HCT116 (cell line): Measurements from ENCODE around the gene INTS14. TPM values are rescaled to one million over a fixed set of nuclear protein-coding genes. Genes with fewer than 3 reads are reported as not detected.

Source experiments
- ATAC-seq: fragments of 200-7000 bp; cut with Tn5 transposase; 2 replicates; pipeline ENCODE4 v1.9.1; 2020; ENCODE audit warnings: mild to moderate bottlenecking, moderate library complexity
- BruUV-seq: library from RNA; stranded (reverse); fragments of 400-500 nt; replicated peaks from 2 replicates; lab custom pipeline; 2021; lab: Mats Ljungman, UMichigan
- CTCF ChIA-PET: fragments of 300-600 bp; sonication (Branson Sonifier 250); formaldehyde crosslinking; loops from one replicate; lab custom pipeline; 2021; ENCODE audit warnings: antibody characterized with exemption; lab: Charles Lee
- POLR2A ChIA-PET: fragments of 300-600, 350-600 bp; sonication (Branson Sonifier 250); formaldehyde crosslinking; loops from one replicate; lab custom pipeline; 2021; ENCODE audit warnings: antibody characterized with exemption; lab: Charles Lee
- RAD21 ChIA-PET, 2 experiments: fragments of 300-600 bp; sonication (Branson Sonifier 250); formaldehyde crosslinking; loops; one replicate each; lab custom pipeline; 2023; ENCODE audit warnings: low total read pairs in 2 of 2; ENCODE audit not compliant: uncharacterized antibody in 2 of 2, unreplicated experiment in 2 of 2, low non-redundant PET in 1 of 2; lab: Charles Lee
- DNase-seq: peaks from one replicate; pipeline ENCODE4 v3.0.0-alpha.2; 2010; ENCODE audit warnings: low read depth, low spot score
- H2AFZ ChIP-seq: fragments of 200-600 bp; shearing (Covaris generic), sonication (generic); 2 replicates; pipeline ENCODE4 v1.6.1; 2017; ENCODE audit warnings: low read depth, mixed run types, mixed read lengths, antibody characterized with exemption, low read length; ENCODE audit not compliant: poor library complexity, severe bottlenecking
- H3K27ac ChIP-seq: 2 replicates; pipeline ENCODE4 v1.5.1; 2012; ENCODE audit warnings: low read depth, low read length
- H3K27me3 ChIP-seq: fragments of 200-600 bp; sonication (generic); 2 replicates; pipeline ENCODE4 v1.6.1; 2016; ENCODE audit warnings: mixed run types, low read length, mixed read lengths; ENCODE audit not compliant: insufficient read depth
- H3K36me3 ChIP-seq, 2 experiments: fragments of 200-500 bp in 1 of 2; fragments of 200-600 bp in 1 of 2; sonication (Bioruptor generic) in 1 of 2; sonication (generic) in 1 of 2; 2 replicates each; pipeline versions ENCODE4 v1.5.1 to v1.6.1; 2014 to 2016; ENCODE audit warnings: low read length in 2 of 2, inconsistent platforms in 1 of 2, mixed read lengths in 1 of 2, mixed run types in 1 of 2; ENCODE audit not compliant: insufficient read depth in 2 of 2, control insufficient read depth in 1 of 2
- H3K4me1 ChIP-seq, 2 experiments: fragments of 200-600 bp in 1 of 2; sonication (generic) in 1 of 2; 2 replicates each; pipeline versions ENCODE4 v1.5.1 to v1.6.1; 2012 to 2017; ENCODE audit warnings: low read length in 2 of 2, inconsistent platforms in 1 of 2, mild to moderate bottlenecking in 1 of 2, mixed read lengths in 1 of 2, mixed run types in 1 of 2, moderate library complexity in 1 of 2; ENCODE audit not compliant: insufficient read depth in 2 of 2, control insufficient read depth in 1 of 2
- H3K4me2 ChIP-seq: fragments of 200-600 bp; sonication (generic); 2 replicates; pipeline ENCODE4 v1.6.1; 2017; ENCODE audit warnings: mixed run types, low read length, mixed read lengths
- H3K4me3 ChIP-seq, 2 experiments: fragments of 200-600 bp in 1 of 2; sonication (generic) in 1 of 2; replicated peaks in 1 of 2; 2 replicates each; pipeline ENCODE4 v1.5.1; 2011 to 2016; ENCODE audit warnings: low read length in 2 of 2, control low read depth in 1 of 2, low read depth in 1 of 2, mild to moderate bottlenecking in 1 of 2, mixed read lengths in 1 of 2, mixed run types in 1 of 2
- H3K79me2 ChIP-seq: fragments of 200-600 bp; sonication (generic); 2 replicates; pipeline ENCODE4 v1.6.1; 2017; ENCODE audit warnings: mild to moderate bottlenecking, mixed run types, low read length, moderate library complexity, mixed read lengths; ENCODE audit not compliant: insufficient read depth
- H3K9ac ChIP-seq: fragments of 200-600 bp; sonication (generic); 2 replicates; pipeline ENCODE4 v1.6.1; 2016; ENCODE audit warnings: low read length, mixed read lengths
- H3K9me2 ChIP-seq: fragments of 200-600 bp; sonication (generic), shearing (Covaris generic); 2 replicates; pipeline ENCODE4 v1.6.1; 2017; ENCODE audit warnings: mixed run types, mild to moderate bottlenecking, moderate library complexity; ENCODE audit not compliant: insufficient read depth
- H3K9me3 ChIP-seq, 2 experiments: fragments of 200-500 bp in 1 of 2; fragments of 200-600 bp in 1 of 2; sonication (Bioruptor generic) in 1 of 2; sonication (generic) in 1 of 2; 2 replicates each; pipeline ENCODE4 v1.6.1; 2014 to 2017; ENCODE audit warnings: low read length in 2 of 2, mixed read lengths in 2 of 2, inconsistent platforms in 1 of 2, low read depth in 1 of 2, mild to moderate bottlenecking in 1 of 2, mixed run types in 1 of 2, moderate library complexity in 1 of 2; ENCODE audit not compliant: control insufficient read depth in 1 of 2, insufficient read depth in 1 of 2
- H4K20me1 ChIP-seq: fragments of 200-600 bp; sonication (generic), shearing (Covaris generic); 2 replicates; pipeline ENCODE4 v1.6.1; 2017; ENCODE audit warnings: mixed run types, mild to moderate bottlenecking, moderate library complexity; ENCODE audit not compliant: insufficient read depth
- ATF3 ChIP-seq: IDR thresholded peaks from 2 replicates; pipeline ENCODE4 v1.6.1; 2012
- CBX3 ChIP-seq: IDR thresholded peaks from 2 replicates; pipeline ENCODE4 v1.6.1; 2012; ENCODE audit warnings: low read depth
- EGR1 ChIP-seq: IDR thresholded peaks from 2 replicates; pipeline ENCODE4 v1.6.1; 2012; ENCODE audit warnings: low read depth
- ELF1 ChIP-seq: IDR thresholded peaks from 2 replicates; pipeline ENCODE4 v1.6.1; 2012; ENCODE audit warnings: low read depth, borderline replicate concordance
- EZH2 ChIP-seq: fragments of 200-600 bp; sonication (generic); IDR thresholded peaks from 2 replicates; pipeline ENCODE4 v1.6.1; 2017; ENCODE audit warnings: antibody characterized with exemption, mixed run types
- EZH2phosphoT487 ChIP-seq: fragments of 200-600 bp; IDR thresholded peaks from 2 replicates; pipeline ENCODE4 v1.6.1; 2018; ENCODE audit warnings: antibody characterized with exemption, borderline replicate concordance
- FOSL1 ChIP-seq: IDR thresholded peaks from 2 replicates; pipeline ENCODE4 v1.6.1; 2012; ENCODE audit warnings: low read depth
- JUND ChIP-seq: IDR thresholded peaks from 2 replicates; pipeline ENCODE4 v1.6.1; 2012
- MAX ChIP-seq: IDR thresholded peaks from 2 replicates; pipeline ENCODE4 v1.6.1; 2012
- POLR2A ChIP-seq: IDR thresholded peaks from 2 replicates; pipeline ENCODE4 v1.7.0; 2011; ENCODE audit warnings: borderline replicate concordance; ENCODE audit not compliant: insufficient read depth, insufficient read length; ENCODE audit errors: extremely low read depth
- RAD21 ChIP-seq: IDR thresholded peaks from 2 replicates; pipeline ENCODE4 v1.6.1; 2012; ENCODE audit warnings: low read depth, mild to moderate bottlenecking
- REST ChIP-seq: IDR thresholded peaks from 2 replicates; pipeline ENCODE4 v1.6.1; 2012; ENCODE audit warnings: low read depth
- SIN3A ChIP-seq: IDR thresholded peaks from 2 replicates; pipeline ENCODE4 v1.6.1; 2012; ENCODE audit warnings: low read depth
- SP1 ChIP-seq: IDR thresholded peaks from 2 replicates; pipeline ENCODE4 v1.6.1; 2012; ENCODE audit warnings: low read depth
- SRF ChIP-seq: IDR thresholded peaks from 2 replicates; pipeline ENCODE4 v1.6.1; 2012; ENCODE audit warnings: low read depth
- TCF7L2 ChIP-seq: IDR thresholded peaks from 2 replicates; pipeline ENCODE4 v1.7.0; 2011; ENCODE audit warnings: borderline replicate concordance, inconsistent platforms; ENCODE audit not compliant: insufficient read depth, insufficient read length; ENCODE audit errors: extremely low read depth
- ZFX ChIP-seq: fragments of 450-650 bp; IDR thresholded peaks from 2 replicates; pipeline ENCODE4 v1.6.1; 2017
- ZNF274 ChIP-seq: fragments of 200-500 bp; sonication (Bioruptor generic); IDR thresholded peaks from 2 replicates; pipeline ENCODE4 v1.6.1; 2014; ENCODE audit warnings: mild to moderate bottlenecking, low read depth, low read length, inconsistent platforms
- intact Hi-C: fragments of 100-400 bp; cut with micrococcal nuclease; formaldehyde crosslinking; loops from 2 replicates; pipeline ENCODE4 v1.10.0; 2022
- total RNA-seq: library from RNA; stranded (reverse); gene quantifications from one replicate; pipeline ENCODE4 v1.2.1, GENCODE V29; 2021; ENCODE audit not compliant: unreplicated experiment

The INTS14 gene
- total RNA-seq, 1 experiment from 2014 or later, result 50.1 TPM

- Histone ChIP-seq H2AFZ (no peak overlapping the region), H3K9me3 (no peaks in the 10 kb centered on the region), H3K27ac (no peak overlapping the region), H3K79me2 (no peaks in the 10 kb centered on the region), H3K36me3 (no peaks in the 10 kb centered on the region), H3K9me2 (no peaks in the 10 kb centered on the region), H3K9ac (no peak overlapping the region), H3K4me2 (no peak overlapping the region), H4K20me1 (no peaks in the 10 kb centered on the region), H3K27me3 (no peaks in the 10 kb centered on the region), H3K4me1 (no peaks in the 10 kb centered on the region), H3K4me3 (no peak overlapping the region)
- ATAC-seq (no peak), DNase-seq (no peak)
- BruUV-seq, result no TSS peak
- ChIA-PET RAD21 (no interaction called here), CTCF (no interaction called here), POLR2A (interaction anchor here (1.0 kb wide), 1 partner anchor 10 kb away, joined by 3 read pairs; the partner anchor contains the start of gene INTS14)
- TF ChIP-seq TCF7L2 (no peak), ZFX (no peak), EZH2 (no peak), SRF (no peak), JUND (no peak), REST (no peak), FOSL1 (no peak), EZH2phosphoT487 (no peak), SP1 (no peak), ELF1 (no peak), SIN3A (no peak), EGR1 (no peak), POLR2A (no peak), RAD21 (no peak), MAX (no peak), ZNF274 (no peak), ATF3 (no peak), CBX3 (no peak)
- intact Hi-C loops, result no loop called here
These were observed 9.9 kb upstream of the INTS14 start for GRCh38 chr15:65620833-65621232.
